Measurements from ENCODE around the gene RAB30. TPM values are rescaled to one million over a fixed set of nuclear protein-coding genes. Genes with fewer than 3 reads are reported as not detected.

Gene RAB30
- total and polyA plus RNA-seq, 9 donors = 7.3 to 15.0 (median 11.3) TPM

- H3K27me3 ChIP-seq (ENCODE audit: control insufficient read depth, insufficient read depth, low read length) = no peaks in the 10 kb centered on the region
- H3K27ac ChIP-seq (ENCODE audit: low read length) = no peak overlapping the region
- no peak for DNase-seq
- WGBS (ENCODE audit: insufficient coverage) = no CpG with 5 or more reads among the region's 2 CpGs
- H3K36me3 ChIP-seq (ENCODE audit: control insufficient read depth, insufficient read depth, low read length) = no peaks in the 10 kb centered on the region
- H3K9me3 ChIP-seq (replicated peaks; ENCODE audit: control insufficient read depth, low read depth, low read length) = no peaks in the 10 kb centered on the region
- H3K4me3 ChIP-seq (ENCODE audit: low read length) = no peak overlapping the region
- no peaks in the 10 kb centered on the region for H3K4me1 ChIP-seq (ENCODE audit: control insufficient read depth, insufficient read depth, low read length)
These were observed 134.1 kb downstream of the RAB30 start for GRCh38 chr11:82937554-82937953.

- no peak overlapping the region for H3K4me3 ChIP-seq (ENCODE audit: low read length)
- no peak for DNase-seq
- H3K27me3 ChIP-seq (ENCODE audit: control insufficient read depth, insufficient read depth, low read length) = no peaks in the 10 kb centered on the region
- no peak overlapping the region for H3K27ac ChIP-seq (ENCODE audit: low read length)
- H3K9me3 ChIP-seq (replicated peaks; ENCODE audit: control insufficient read depth, low read depth, low read length) = no peaks in the 10 kb centered on the region
- no peaks in the 10 kb centered on the region for H3K36me3 ChIP-seq (ENCODE audit: control insufficient read depth, insufficient read depth, low read length)
- H3K4me1 ChIP-seq (ENCODE audit: control insufficient read depth, insufficient read depth, low read length) = no peaks in the 10 kb centered on the region
- WGBS (ENCODE audit: insufficient coverage) = no CpG with 5 or more reads among the region's 3 CpGs
These were observed 135.4 kb downstream of the RAB30 start for GRCh38 chr11:82936261-82936660.

GRCh38 chr11:82932564-82932963, 139.1 kb downstream of the RAB30 start:
- Histone ChIP-seq H3K27ac (ENCODE audit: low read length) (no peak overlapping the region), H3K36me3 (ENCODE audit: control insufficient read depth, insufficient read depth, low read length) (no peaks in the 10 kb centered on the region), H3K9me3 (replicated peaks; ENCODE audit: control insufficient read depth, low read depth, low read length) (no peaks in the 10 kb centered on the region), H3K4me1 (ENCODE audit: control insufficient read depth, insufficient read depth, low read length) (no peaks in the 10 kb centered on the region), H3K27me3 (ENCODE audit: control insufficient read depth, insufficient read depth, low read length) (no peaks in the 10 kb centered on the region), H3K4me3 (ENCODE audit: low read length) (no peak overlapping the region)
- no peak for DNase-seq
- WGBS (ENCODE audit: insufficient coverage) = no CpG with 5 or more reads among the region's 1 CpG

GRCh38 chr11:82930734-82931133, 141.0 kb downstream of the RAB30 start:
- Histone ChIP-seq H3K27ac (ENCODE audit: low read length) (no peak overlapping the region), H3K9me3 (replicated peaks; ENCODE audit: control insufficient read depth, low read depth, low read length) (no peaks in the 10 kb centered on the region), H3K4me1 (ENCODE audit: control insufficient read depth, insufficient read depth, low read length) (no peaks in the 10 kb centered on the region), H3K27me3 (ENCODE audit: control insufficient read depth, insufficient read depth, low read length) (no peaks in the 10 kb centered on the region), H3K36me3 (ENCODE audit: control insufficient read depth, insufficient read depth, low read length) (no peaks in the 10 kb centered on the region), H3K4me3 (ENCODE audit: low read length) (no peak overlapping the region)
- DNase-seq = no peak
- WGBS (ENCODE audit: insufficient coverage) = no CpG with 5 or more reads among the region's 2 CpGs

GRCh38 chr11:82930229-82930628, 141.5 kb downstream of the RAB30 start:
- no CpG with 5 or more reads among the region's 3 CpGs for WGBS (ENCODE audit: insufficient coverage)
- DNase-seq = no peak
- no peak overlapping the region for H3K27ac ChIP-seq (ENCODE audit: low read length)
- H3K9me3 ChIP-seq (replicated peaks; ENCODE audit: control insufficient read depth, low read depth, low read length) = no peaks in the 10 kb centered on the region
- no peaks in the 10 kb centered on the region for H3K27me3 ChIP-seq (ENCODE audit: control insufficient read depth, insufficient read depth, low read length)
- H3K36me3 ChIP-seq (ENCODE audit: control insufficient read depth, insufficient read depth, low read length) = no peaks in the 10 kb centered on the region
- no peaks in the 10 kb centered on the region for H3K4me1 ChIP-seq (ENCODE audit: control insufficient read depth, insufficient read depth, low read length)
- no peak overlapping the region for H3K4me3 ChIP-seq (ENCODE audit: low read length)

GRCh38 chr11:82929121-82929520, 142.6 kb downstream of the RAB30 start:
- no peaks in the 10 kb centered on the region for H3K36me3 ChIP-seq (ENCODE audit: control insufficient read depth, insufficient read depth, low read length)
- WGBS (ENCODE audit: insufficient coverage) = no CpG with 5 or more reads among the region's 10 CpGs
- H3K27me3 ChIP-seq (ENCODE audit: control insufficient read depth, insufficient read depth, low read length) = no peaks in the 10 kb centered on the region
- no peak overlapping the region for H3K27ac ChIP-seq (ENCODE audit: low read length)
- H3K4me3 ChIP-seq (ENCODE audit: low read length) = no peak overlapping the region
- DNase-seq = no peak
- H3K9me3 ChIP-seq (replicated peaks; ENCODE audit: control insufficient read depth, low read depth, low read length) = no peaks in the 10 kb centered on the region
- no peaks in the 10 kb centered on the region for H3K4me1 ChIP-seq (ENCODE audit: control insufficient read depth, insufficient read depth, low read length)

- no peaks in the 10 kb centered on the region for H3K36me3 ChIP-seq (ENCODE audit: control insufficient read depth, insufficient read depth, low read length)
- no peaks in the 10 kb centered on the region for H3K9me3 ChIP-seq (replicated peaks; ENCODE audit: control insufficient read depth, low read depth, low read length)
- peak; percentile 57 for DNase-seq
- H3K4me1 ChIP-seq (ENCODE audit: control insufficient read depth, insufficient read depth, low read length) = no peaks in the 10 kb centered on the region
- H3K27me3 ChIP-seq (ENCODE audit: control insufficient read depth, insufficient read depth, low read length) = no peaks in the 10 kb centered on the region
- no peak overlapping the region for H3K27ac ChIP-seq (ENCODE audit: low read length)
- H3K4me3 ChIP-seq (ENCODE audit: low read length) = no peak overlapping the region
These were observed 144.3 kb downstream of the RAB30 start for GRCh38 chr11:82927264-82927880.

GRCh38 chr11:82924522-82925224, 147.0 kb downstream of the RAB30 start:
- H3K27me3 ChIP-seq (ENCODE audit: control insufficient read depth, insufficient read depth, low read length) = no peaks in the 10 kb centered on the region
- H3K9me3 ChIP-seq (replicated peaks; ENCODE audit: control insufficient read depth, low read depth, low read length) = no peaks in the 10 kb centered on the region
- DNase-seq = no peak
- WGBS (ENCODE audit: insufficient coverage) = 100% methylated on average over 2 of the region's 5 CpGs
- no peak overlapping the region for H3K4me3 ChIP-seq (ENCODE audit: low read length)
- no peak overlapping the region for H3K27ac ChIP-seq (ENCODE audit: low read length)
- no peaks in the 10 kb centered on the region for H3K36me3 ChIP-seq (ENCODE audit: control insufficient read depth, insufficient read depth, low read length)
- H3K4me1 ChIP-seq (ENCODE audit: control insufficient read depth, insufficient read depth, low read length) = no peaks in the 10 kb centered on the region

Other genes with a start within 250 kb of the RAB30 start
- gene PRCP, start 171.5 kb downstream of the RAB30 start, total RNA-seq = 94.2 TPM
- gene PRCP, start 171.5 kb downstream of the RAB30 start, polyA plus RNA-seq (ENCODE audit: insufficient read depth in 1 of 8, insufficient read length in 8 of 8, low replicate concordance in 1 of 8) = 100 to 1,000 TPM in 5 of 8 donors, 10 to 100 TPM in 3; 80.3 to 119 (median 103) TPM
- gene DDIAS, start 170.2 kb downstream of the RAB30 start, total RNA-seq = 3.0 TPM
- gene DDIAS, start 170.2 kb downstream of the RAB30 start, polyA plus RNA-seq (ENCODE audit: insufficient read depth in 1 of 8, insufficient read length in 8 of 8, low replicate concordance in 1 of 8) = 1 to 10 TPM; 2.6 to 4.4 (median 3.8) TPM
- gene PCF11, start 85.2 kb upstream of the RAB30 start, total RNA-seq = 43.8 TPM
- 10 to 100 TPM; 35.2 to 46.1 (median 40.0) TPM for gene PCF11, start 85.2 kb upstream of the RAB30 start, polyA plus RNA-seq (ENCODE audit: insufficient read depth in 1 of 8, insufficient read length in 8 of 8, low replicate concordance in 1 of 8)
- 2.7 TPM for gene ANKRD42, start 121.8 kb upstream of the RAB30 start, total RNA-seq
- 1 to 10 TPM; 2.8 to 5.6 (median 3.9) TPM for gene ANKRD42, start 121.8 kb upstream of the RAB30 start, polyA plus RNA-seq (ENCODE audit: insufficient read depth in 1 of 8, insufficient read length in 8 of 8, low replicate concordance in 1 of 8)
- gene CCDC90B, start 214.5 kb upstream of the RAB30 start, total RNA-seq = 62.2 TPM
- gene CCDC90B, start 214.5 kb upstream of the RAB30 start, polyA plus RNA-seq (ENCODE audit: insufficient read depth in 1 of 8, insufficient read length in 8 of 8, low replicate concordance in 1 of 8) = 100 to 1,000 TPM in 1 of 8 donors, 10 to 100 TPM in 7; 69.3 to 102 (median 81.7) TPM